Mesendoderm (in vitro differentiated cells): Measurements from ENCODE around the gene SNN.

ENCODE experiments used
- DNase-seq: peaks from one replicate; pipeline ENCODE4 v3.0.0; 2013
- H2AK5ac ChIP-seq: 2 replicates; pipeline ENCODE4 v1.6.1; 2013; ENCODE audit warnings: low read length, inconsistent platforms
- H2BK120ac ChIP-seq: 2 replicates; pipeline ENCODE4 v1.6.1; 2013; ENCODE audit warnings: low read depth, mild to moderate bottlenecking, low read length, moderate library complexity, mixed read lengths
- H2BK15ac ChIP-seq: replicated peaks from 2 replicates; pipeline ENCODE4 v1.6.1; 2013; ENCODE audit warnings: low read depth, mild to moderate bottlenecking, moderate library complexity
- H2BK5ac ChIP-seq: 2 replicates; pipeline ENCODE4 v1.6.1; 2013; ENCODE audit warnings: low read length, inconsistent platforms
- H3K18ac ChIP-seq: 2 replicates; pipeline ENCODE4 v1.6.1; 2013; ENCODE audit warnings: mild to moderate bottlenecking, low read length, mixed read lengths
- H3K23ac ChIP-seq: one replicate; pipeline ENCODE4 v1.6.1; 2013; ENCODE audit warnings: low read length
- H3K27ac ChIP-seq: 2 replicates; pipeline ENCODE4 v1.5.1; 2013; ENCODE audit warnings: low read depth, mild to moderate bottlenecking, inconsistent platforms, low read length, moderate library complexity
- H3K27me3 ChIP-seq: 2 replicates; pipeline ENCODE4 v1.6.1; 2013; ENCODE audit warnings: low read length, control low read depth, mild to moderate bottlenecking, inconsistent platforms; ENCODE audit not compliant: insufficient read depth, poor library complexity
- H3K36me3 ChIP-seq: 2 replicates; pipeline ENCODE4 v1.6.1; 2013; ENCODE audit warnings: low read length, inconsistent platforms; ENCODE audit not compliant: control insufficient read depth, insufficient read depth
- H3K4ac ChIP-seq: one replicate; pipeline ENCODE4 v1.6.1; 2013; ENCODE audit warnings: low read depth, mild to moderate bottlenecking, low read length, moderate library complexity
- H3K4me1 ChIP-seq: 2 replicates; pipeline ENCODE4 v1.6.1; 2013; ENCODE audit warnings: low read depth, low read length, inconsistent platforms; ENCODE audit not compliant: control insufficient read depth
- H3K4me2 ChIP-seq: 2 replicates; pipeline ENCODE4 v1.6.1; 2013; ENCODE audit warnings: low read length
- H3K4me3 ChIP-seq: 2 replicates; pipeline ENCODE4 v1.5.1; 2013; ENCODE audit warnings: mild to moderate bottlenecking, low read length
- H3K56ac ChIP-seq: one replicate; pipeline ENCODE4 v1.6.1; 2013; ENCODE audit warnings: low read length
- H3K79me1 ChIP-seq: 2 replicates; pipeline ENCODE4 v1.6.1; 2013; ENCODE audit warnings: low read length, inconsistent platforms
- H3K79me2 ChIP-seq: 2 replicates; pipeline ENCODE4 v1.6.1; 2013; ENCODE audit warnings: mild to moderate bottlenecking, low read length; ENCODE audit not compliant: control insufficient read depth, insufficient read depth
- H3K9ac ChIP-seq: 2 replicates; pipeline ENCODE4 v1.6.1; 2013; ENCODE audit warnings: low read length, inconsistent platforms
- H4K5ac ChIP-seq: one replicate; pipeline ENCODE4 v1.6.1; 2013; ENCODE audit warnings: low read length
- H4K8ac ChIP-seq: one replicate; pipeline ENCODE4 v1.6.1; 2013; ENCODE audit warnings: low read depth, mild to moderate bottlenecking, control low read depth, low read length, moderate library complexity
- WGBS: extraction: QIAGEN DNeasy Blood & Tissue Kit; methylation state at CpG from one replicate; pipeline ENCODE4 v1.1.7; 2013; ENCODE audit warnings: low lambda C conversion rate, missing lambda C conversion rate; ENCODE audit not compliant: insufficient coverage; ENCODE audit errors: extremely low coverage; 5-methylcytosine and 5-hydroxymethylcytosine counted together

Gene SNN

DNA sequence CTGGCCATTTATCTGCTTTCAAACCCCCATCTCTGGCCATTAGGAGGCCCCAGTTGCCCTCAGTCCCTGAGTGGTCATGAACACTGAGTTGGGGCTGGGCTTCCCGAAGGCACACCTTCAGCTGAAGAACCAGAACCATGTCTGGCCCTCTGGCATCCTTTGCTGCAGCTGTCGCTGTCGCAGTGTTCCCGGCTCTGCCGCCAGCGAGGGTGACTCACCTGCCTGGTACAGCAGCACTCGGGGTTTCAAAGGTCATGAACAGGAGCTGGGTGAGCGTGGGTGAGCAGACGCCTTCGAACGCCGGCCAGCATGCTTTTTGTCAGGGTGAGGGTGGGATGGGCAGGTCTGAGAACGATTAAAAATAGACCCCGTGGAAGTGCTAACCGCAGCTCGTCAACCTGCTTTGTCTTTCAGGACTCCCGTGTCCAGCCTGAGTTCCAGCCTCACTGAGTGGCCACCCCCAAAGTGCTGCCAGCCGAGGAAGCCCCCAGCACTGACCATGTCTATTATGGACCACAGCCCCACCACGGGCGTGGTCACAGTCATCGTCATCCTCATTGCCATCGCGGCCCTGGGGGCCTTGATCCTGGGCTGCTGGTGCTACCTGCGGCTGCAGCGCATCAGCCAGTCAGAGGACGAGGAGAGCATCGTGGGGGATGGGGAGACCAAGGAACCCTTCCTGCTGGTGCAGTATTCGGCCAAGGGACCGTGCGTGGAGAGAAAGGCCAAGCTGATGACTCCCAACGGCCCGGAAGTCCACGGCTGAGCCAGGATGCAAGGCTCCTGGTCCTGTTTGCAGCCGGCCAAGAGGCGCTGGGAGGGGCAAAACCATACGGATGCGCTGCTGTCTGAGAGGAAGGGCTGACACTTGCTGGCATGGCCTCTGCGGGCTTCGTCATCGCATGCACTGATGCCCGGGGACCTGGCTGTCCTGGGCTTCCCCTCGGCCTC lies 7.6 kb downstream of the SNN start:
- Histone ChIP-seq H3K27me3 (no peaks in the 10 kb centered on the region), H3K18ac (no peak overlapping the region), H3K4me2 (no peak overlapping the region), H3K23ac (no peak overlapping the region), H2BK5ac (no peak overlapping the region), H4K5ac (no peak overlapping the region), H3K4ac (no peak overlapping the region), H4K8ac (no peak overlapping the region), H3K4me1 (no peaks in the 10 kb centered on the region), H3K27ac (no peak overlapping the region), H3K9ac (no peak overlapping the region), H3K4me3 (no peak overlapping the region), H3K79me1 (peaks cover 23% of the 10 kb centered on the region), H2BK15ac (no peak overlapping the region), H3K36me3 (peaks cover 14% of the 10 kb centered on the region), H3K79me2 (peaks cover 32% of the 10 kb centered on the region), H2AK5ac (no peak overlapping the region), H2BK120ac (no peak overlapping the region), H3K56ac (no peak overlapping the region)
- no CpG with 5 or more reads among the region's 42 CpGs for WGBS
- DNase-seq, result peak; percentile 66

GRCh38 chr16:11676799-11677198 lies 8.5 kb downstream of the SNN start:
- Histone ChIP-seq H4K8ac (no peak overlapping the region), H3K4me2 (no peak overlapping the region), H3K36me3 (peaks cover 14% of the 10 kb centered on the region), H3K79me1 (peaks cover 19% of the 10 kb centered on the region), H2BK120ac (no peak overlapping the region), H3K4me3 (no peak overlapping the region), H3K18ac (no peak overlapping the region), H3K27me3 (no peaks in the 10 kb centered on the region), H3K9ac (no peak overlapping the region), H2BK5ac (no peak overlapping the region), H2BK15ac (no peak overlapping the region), H3K23ac (no peak overlapping the region), H2AK5ac (no peak overlapping the region), H3K4ac (no peak overlapping the region), H3K4me1 (no peaks in the 10 kb centered on the region), H3K56ac (no peak overlapping the region), H3K27ac (peak overlapping the region; percentile 1), H4K5ac (no peak overlapping the region), H3K79me2 (peaks cover 23% of the 10 kb centered on the region)
- DNase-seq, result no peak
- WGBS, result no CpG with 5 or more reads among the region's 14 CpGs

GRCh38 chr16:11677451-11677951 lies 9.2 kb downstream of the SNN start:
- peaks cover 16% of the 10 kb centered on the region for H3K79me2 ChIP-seq
- peaks cover 14% of the 10 kb centered on the region for H3K36me3 ChIP-seq
- no peaks in the 10 kb centered on the region for H3K27me3 ChIP-seq
- H3K4me3 ChIP-seq, result no peak overlapping the region
- no peak overlapping the region for H2BK120ac ChIP-seq
- no peak overlapping the region for H3K4me2 ChIP-seq
- no peak overlapping the region for H2BK15ac ChIP-seq
- no peak overlapping the region for H4K8ac ChIP-seq
- DNase-seq, result no peak
- WGBS, result no CpG with 5 or more reads among the region's 9 CpGs
- no peak overlapping the region for H2BK5ac ChIP-seq
- H4K5ac ChIP-seq, result no peak overlapping the region
- H3K4ac ChIP-seq, result no peak overlapping the region
- no peak overlapping the region for H3K56ac ChIP-seq
- H3K27ac ChIP-seq, result no peak overlapping the region
- no peaks in the 10 kb centered on the region for H3K4me1 ChIP-seq
- H3K18ac ChIP-seq, result no peak overlapping the region
- H2AK5ac ChIP-seq, result no peak overlapping the region
- H3K79me1 ChIP-seq, result peaks cover 13% of the 10 kb centered on the region
- no peak overlapping the region for H3K9ac ChIP-seq
- no peak overlapping the region for H3K23ac ChIP-seq

DNA sequence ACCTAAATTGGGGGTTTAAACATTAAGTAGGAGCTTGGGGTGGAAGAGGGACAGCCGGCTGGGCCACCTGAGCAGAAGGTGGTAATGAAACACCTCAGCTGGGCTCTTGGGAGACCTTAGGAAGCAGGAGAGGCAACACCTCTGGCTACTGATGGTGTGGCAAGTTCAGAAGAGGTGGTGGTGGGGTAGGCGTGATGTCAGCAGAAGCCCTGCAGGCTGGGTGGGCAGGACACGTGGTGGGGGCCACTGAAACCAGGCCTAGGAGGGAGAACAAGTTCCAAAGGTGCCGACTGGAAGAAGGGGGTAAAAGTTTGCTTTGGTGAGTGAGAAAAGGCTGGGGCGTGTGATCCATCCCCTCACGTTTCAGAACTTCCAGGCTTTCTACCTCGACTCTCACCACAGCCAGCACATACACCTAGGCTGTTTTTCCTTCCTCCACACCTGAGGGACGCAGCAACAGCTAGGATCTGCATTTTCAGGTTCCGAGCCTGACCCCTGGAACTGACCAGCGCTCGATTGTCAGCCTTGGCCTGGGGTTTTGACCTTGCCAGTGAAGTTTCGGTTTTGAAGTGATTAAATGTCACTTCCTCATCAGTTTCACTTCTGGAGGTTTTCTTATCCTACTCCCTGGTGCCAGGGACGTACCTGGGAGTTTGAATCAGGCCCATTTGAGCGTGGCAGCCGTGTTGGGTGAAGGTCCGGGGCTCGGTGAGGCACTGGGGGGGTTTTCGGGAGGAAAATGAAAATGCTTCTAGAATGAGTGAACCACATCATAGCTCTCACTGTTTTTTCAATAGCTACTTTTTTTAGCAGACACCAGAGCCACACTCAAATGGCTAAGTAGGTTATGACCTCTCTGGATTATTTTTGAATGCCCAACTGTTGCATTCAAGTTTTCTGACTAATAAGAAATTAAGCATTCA lies 10.0 kb downstream of the SNN start:
- Histone ChIP-seq H3K4me3 (no peak overlapping the region), H2BK15ac (no peak overlapping the region), H3K27ac (no peak overlapping the region), H2BK5ac (no peak overlapping the region), H2AK5ac (no peak overlapping the region), H3K56ac (no peak overlapping the region), H3K79me2 (peaks cover 13% of the 10 kb centered on the region), H3K27me3 (no peaks in the 10 kb centered on the region), H3K23ac (no peak overlapping the region), H2BK120ac (no peak overlapping the region), H4K5ac (no peak overlapping the region), H3K9ac (no peak overlapping the region), H3K4me1 (no peaks in the 10 kb centered on the region), H3K36me3 (peaks cover 16% of the 10 kb centered on the region), H3K79me1 (peaks cover 8% of the 10 kb centered on the region), H4K8ac (no peak overlapping the region), H3K18ac (no peak overlapping the region), H3K4me2 (no peak overlapping the region), H3K4ac (no peak overlapping the region)
- DNase-seq, result no peak
- WGBS, result no CpG with 5 or more reads among the region's 18 CpGs

- H3K79me1 ChIP-seq, result peaks cover 5% of the 10 kb centered on the region
- no peak overlapping the region for H3K4me3 ChIP-seq
- H3K56ac ChIP-seq, result no peak overlapping the region
- no peaks in the 10 kb centered on the region for H3K27me3 ChIP-seq
- no peak overlapping the region for H4K5ac ChIP-seq
- no peak for DNase-seq
- peaks cover 16% of the 10 kb centered on the region for H3K36me3 ChIP-seq
- H2BK15ac ChIP-seq, result no peak overlapping the region
- no CpG with 5 or more reads among the region's 13 CpGs for WGBS
- H3K79me2 ChIP-seq, result peaks cover 6% of the 10 kb centered on the region
- no peak overlapping the region for H4K8ac ChIP-seq
- no peak overlapping the region for H3K23ac ChIP-seq
- no peak overlapping the region for H3K4me2 ChIP-seq
- H3K27ac ChIP-seq, result no peak overlapping the region
- H2BK120ac ChIP-seq, result no peak overlapping the region
- H3K9ac ChIP-seq, result no peak overlapping the region
- no peaks in the 10 kb centered on the region for H3K4me1 ChIP-seq
- no peak overlapping the region for H3K4ac ChIP-seq
- H2BK5ac ChIP-seq, result no peak overlapping the region
- H3K18ac ChIP-seq, result no peak overlapping the region
- no peak overlapping the region for H2AK5ac ChIP-seq
Observed at GRCh38 chr16:11679250-11679649, 11.0 kb downstream of the SNN start.
